HG02852 (cell line): Measurements from ENCODE around the gene KAZALD1.
A peak's percentile ranks its signal among the peaks of the same experiment; 100 is the strongest.
"Not testable (repeated sequence)": the region's sequence is repeated elsewhere in the genome, so short reads cannot be mapped to it uniquely, and the experiment has no call there.

Experiments
- ATAC-seq: cut with Tn5 transposase; IDR thresholded peaks from one replicate; pipeline ENCODE4 v1.9.1; 2021; ENCODE audit warnings: mild to moderate bottlenecking, moderate library complexity; ENCODE audit not compliant: unreplicated experiment

KAZALD1 gene

DNA sequence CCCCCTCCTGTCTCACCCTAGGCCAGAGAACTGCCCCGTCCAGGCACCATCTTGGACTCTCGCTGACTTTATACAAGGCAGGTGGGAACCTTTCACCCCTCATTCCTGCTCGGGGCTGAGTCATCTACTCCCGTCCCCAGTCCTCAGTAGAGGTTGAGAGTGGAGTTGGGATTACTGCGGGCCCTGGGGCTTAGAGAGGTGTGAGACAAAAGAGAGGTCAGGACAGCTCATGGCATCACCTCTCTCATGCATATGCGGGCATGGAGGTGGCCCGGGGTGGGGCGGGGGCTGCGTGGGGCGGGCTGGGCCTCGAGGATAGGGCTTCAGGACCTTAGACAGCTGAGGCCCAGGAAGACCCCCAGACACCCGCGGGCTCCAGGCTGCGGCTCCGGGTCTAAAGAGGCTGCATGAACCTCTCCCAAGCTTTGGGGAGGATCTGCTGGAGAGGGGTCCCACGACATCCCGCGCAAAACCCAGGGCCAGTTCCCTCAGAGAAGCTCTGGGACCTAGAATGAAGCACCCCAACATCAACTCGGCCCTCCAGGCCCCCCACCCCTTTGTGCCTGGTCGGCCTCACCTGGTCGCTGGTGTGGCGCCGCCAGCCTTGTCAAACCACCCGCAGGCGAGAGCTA, 31.2 kb upstream of the KAZALD1 start:
- no peak for ATAC-seq

DNA sequence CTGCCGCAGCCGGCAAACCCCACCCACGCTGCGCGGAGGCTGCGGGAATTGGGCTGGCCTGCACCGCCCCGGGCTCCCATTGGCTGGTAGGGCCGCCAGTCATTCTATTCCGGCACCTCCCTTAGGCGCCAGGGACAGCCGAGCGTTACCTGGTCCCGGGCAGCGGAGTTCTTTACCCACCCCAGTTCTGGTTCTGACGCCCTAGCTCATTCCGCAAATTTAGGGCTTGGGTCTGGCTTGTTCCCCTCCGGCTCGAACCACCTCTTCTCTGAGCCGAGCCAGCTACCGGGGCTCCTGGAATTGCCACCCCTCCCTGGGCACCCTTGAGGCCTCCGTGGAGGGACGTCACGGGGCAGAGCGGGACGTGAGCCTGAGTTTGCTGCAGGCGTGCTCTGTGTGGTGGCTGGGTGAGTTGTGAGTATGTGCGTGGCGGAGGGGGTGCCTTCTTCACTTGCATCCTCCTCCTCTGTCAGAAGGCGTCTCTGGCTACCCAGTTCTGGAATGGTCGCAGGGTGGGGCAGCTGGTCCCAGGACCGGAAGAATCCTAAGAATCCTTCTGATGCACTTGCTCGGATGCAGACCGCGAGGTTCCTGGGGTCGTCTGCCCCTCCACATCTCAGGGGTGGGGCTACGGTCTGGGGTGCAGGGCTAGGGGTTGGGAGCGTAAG, 30.5 kb upstream of the KAZALD1 start, which contains the start of the genes PDZD7 and SFXN3:
Gene PDZD7, minus strand, starts transcription at position 2 of the 668 bp plus-strand sequence. CDS start 910 bp downstream, outside the sequence.
Gene SFXN3, plus strand, starts transcription at position 107 of the 668 bp plus-strand sequence. CDS start 3,461 bp downstream, outside the sequence.
- peak; percentile 91 for ATAC-seq

DNA sequence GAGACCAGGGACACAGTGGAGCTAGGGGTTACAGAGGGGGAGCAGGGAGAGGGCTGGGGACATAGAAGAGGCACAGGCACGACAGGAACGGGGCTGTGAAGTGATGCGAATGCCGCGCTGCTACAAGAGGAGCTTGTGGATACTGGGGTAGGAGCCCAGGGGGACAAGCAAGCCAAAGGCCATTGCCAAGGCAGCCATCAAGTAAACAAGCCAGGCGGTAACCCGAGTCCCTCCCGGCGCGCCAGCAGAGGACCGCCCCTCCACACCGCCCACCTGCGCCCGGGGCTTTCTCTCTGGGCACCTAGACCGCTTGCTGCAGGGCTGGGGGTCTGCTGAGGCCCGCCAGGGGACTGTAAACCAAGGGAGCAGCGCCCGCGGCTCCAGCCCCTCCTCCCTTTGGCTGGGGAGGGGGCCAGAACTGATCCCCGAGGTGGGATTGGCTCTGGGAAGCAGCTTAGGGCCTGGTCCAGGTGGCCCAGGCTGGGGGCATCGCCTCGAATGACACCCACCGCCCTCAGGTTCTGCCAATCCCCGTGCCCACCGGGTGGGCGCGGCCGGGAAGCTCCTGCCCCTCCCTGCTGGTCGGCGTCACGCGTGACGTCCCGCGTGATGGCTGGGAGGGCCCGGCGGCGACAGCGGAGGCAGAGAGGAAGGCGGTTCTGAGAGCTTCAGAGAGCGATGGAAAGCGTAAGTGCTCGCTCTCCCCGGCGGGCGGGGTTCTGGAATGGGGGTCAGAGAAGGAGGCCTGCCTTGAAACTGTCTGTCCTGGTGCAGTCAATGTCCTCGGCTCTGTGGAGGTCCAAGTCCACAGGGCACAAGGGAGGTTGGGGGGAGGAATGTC, 29.8 kb upstream of the KAZALD1 start:
- ATAC-seq: peak; percentile 36

- peak; percentile 3 for ATAC-seq
Measured at GRCh38 chr10:101032637-101033224, 29.1 kb upstream of the KAZALD1 start.

GRCh38 chr10:101033276-101033675, 28.5 kb upstream of the KAZALD1 start:
- no peak for ATAC-seq

DNA sequence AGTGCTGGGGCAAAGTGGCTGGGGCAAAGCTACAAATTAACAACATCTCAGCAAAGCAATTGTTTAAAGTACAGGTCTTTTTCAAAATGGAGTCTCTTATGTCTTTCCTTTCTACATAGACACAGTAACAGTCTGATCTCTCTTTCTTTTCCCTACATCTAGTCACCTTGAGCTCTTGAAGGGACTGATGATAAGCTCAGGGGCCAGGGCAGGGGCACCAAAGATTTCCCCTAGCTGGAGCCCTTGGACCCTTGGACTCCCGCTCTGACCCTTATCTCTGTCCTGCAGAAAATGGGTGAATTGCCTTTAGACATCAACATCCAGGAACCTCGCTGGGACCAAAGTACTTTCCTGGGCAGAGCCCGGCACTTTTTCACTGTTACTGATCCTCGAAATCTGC, 27.4 kb upstream of the KAZALD1 start:
- not testable (repeated sequence) for ATAC-seq

GRCh38 chr10:101035314-101035713, 26.5 kb upstream of the KAZALD1 start:
- ATAC-seq: no peak

GRCh38 chr10:101035916-101036702, 25.7 kb upstream of the KAZALD1 start:
- no peak for ATAC-seq

- no peak for ATAC-seq
Measured at GRCh38 chr10:101036726-101037125, 25.1 kb upstream of the KAZALD1 start.

DNA sequence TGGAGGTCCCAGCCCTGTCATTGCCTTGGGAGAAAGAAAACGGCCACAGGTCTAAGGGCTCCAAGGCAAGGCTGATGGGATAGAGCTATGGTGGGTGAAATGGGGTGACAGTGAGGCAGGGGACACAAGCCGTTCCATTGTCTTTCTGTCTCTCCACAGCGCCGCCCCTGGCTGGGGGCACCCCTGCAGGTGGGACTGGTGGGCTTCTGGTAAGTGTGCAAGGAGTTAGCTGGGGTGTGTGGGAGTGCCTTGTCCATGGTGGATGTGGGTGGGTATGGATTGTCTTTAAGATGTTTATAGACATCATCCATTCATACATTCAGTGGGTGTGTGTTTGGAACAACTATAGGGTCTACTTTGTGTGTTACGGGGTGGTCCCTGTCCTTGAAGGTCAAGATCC, 23.3 kb upstream of the KAZALD1 start:
- ATAC-seq: no peak

DNA sequence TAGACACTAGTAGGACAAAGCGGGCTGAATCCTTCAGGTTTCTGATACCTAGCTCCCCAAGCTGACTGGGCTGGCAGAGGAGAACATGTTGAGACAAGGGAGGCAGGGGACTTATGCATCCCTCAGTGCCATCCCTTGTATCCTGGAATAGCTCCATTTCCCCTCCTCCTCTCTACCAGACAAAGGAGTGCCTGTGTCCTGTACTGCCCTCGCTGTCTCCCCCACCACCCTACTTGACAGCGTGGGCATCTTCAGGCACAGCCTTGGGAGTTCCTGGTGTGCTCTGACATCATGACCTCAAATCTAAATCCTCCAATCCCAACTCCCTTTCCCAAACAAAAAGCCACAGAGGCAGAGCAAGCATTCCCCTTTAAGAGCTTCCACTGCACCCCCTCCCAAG, 21.7 kb upstream of the KAZALD1 start:
- ATAC-seq: no peak

DNA sequence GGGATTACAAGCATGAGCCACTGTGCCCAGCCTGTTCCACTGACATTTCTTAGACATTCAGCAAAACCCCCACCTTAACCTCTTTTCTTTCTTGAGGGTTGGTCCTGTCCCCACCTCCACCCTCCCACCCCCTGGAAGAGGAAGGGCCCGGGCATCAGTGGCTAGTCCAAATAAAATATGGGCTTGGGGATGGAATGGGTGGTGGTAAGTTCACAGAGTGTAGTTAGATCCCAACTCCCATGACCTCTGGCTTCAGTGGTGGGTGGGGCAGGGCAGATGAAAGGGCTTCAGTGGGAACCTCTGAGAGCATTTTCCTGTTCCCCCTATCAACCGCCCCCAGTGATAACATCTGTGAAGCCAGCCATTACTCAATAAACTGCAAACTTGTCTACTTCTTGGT, 20.9 kb upstream of the KAZALD1 start:
- ATAC-seq: no peak

- ATAC-seq: peak; percentile 65
Measured at GRCh38 chr10:101041252-101041761, 20.5 kb upstream of the KAZALD1 start.

- no peak for ATAC-seq
Measured at GRCh38 chr10:101042118-101042517, 19.7 kb upstream of the KAZALD1 start.

GRCh38 chr10:101042667-101043362, 19.0 kb upstream of the KAZALD1 start:
- ATAC-seq: peak; percentile 96

- ATAC-seq: no peak
Measured at GRCh38 chr10:101043363-101043707, 18.5 kb upstream of the KAZALD1 start.

DNA sequence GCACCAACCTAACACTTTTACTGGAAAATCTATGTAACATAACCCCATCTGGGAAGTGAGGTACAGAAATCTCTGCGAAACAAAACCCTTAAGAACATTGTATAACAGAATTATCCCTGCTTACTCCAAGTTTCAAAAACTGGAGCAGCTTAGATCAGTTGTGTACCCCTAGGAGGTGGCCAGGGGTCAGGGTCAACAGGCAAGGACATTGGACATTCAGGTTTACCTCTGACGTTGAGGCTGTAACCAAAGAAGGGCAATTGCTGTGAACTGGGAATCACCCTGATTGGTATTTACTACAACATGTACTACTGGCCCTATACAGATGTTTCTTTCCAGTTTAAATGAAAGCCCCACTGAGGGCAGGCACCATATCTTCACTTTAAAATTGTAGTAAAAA, 17.7 kb upstream of the KAZALD1 start:
- ATAC-seq: no peak

DNA sequence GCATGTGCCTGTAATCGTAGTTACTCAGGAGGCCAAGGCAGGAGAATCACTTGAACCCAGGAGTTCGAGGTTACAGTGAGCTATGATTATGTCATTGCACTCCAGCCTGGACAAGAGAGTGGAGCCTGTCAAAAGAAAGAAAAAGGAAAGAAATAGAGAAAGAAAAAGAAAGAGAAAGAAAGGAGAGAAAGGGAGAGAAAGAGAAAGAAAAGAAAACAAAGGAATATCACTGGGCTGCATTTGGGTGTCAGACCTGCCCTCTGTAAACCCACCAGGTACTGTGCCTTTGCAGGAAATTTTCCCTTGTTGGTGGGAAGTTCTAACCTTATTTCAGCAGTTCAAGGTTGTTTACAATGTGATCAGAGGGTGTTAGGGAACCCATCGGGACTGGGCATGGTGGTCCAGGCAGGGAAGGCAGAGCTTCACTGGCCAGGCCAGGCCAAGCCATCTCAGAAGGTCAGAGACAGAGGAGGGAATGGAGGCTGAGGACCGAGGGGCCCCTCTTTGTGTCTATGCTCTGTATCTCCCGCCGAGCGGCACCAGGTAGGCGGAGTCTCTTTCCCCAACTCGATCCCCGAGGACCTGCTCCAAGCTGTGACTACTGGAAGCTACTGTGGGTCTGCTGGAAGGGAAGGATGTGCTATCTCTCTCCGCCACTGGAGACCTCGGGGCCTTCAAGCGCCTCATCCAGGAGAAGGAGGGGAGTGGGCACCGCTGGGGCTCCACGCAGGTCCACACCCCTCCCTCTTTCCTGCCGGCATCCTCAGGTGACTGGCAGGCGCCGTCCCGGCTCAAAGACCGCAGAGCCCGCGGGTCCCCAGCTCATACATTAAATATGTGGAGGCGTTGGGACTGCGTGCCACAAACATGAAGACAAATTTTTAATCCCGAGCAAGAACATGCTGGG, 15.2 kb upstream of the KAZALD1 start:
- ATAC-seq: no peak

DNA sequence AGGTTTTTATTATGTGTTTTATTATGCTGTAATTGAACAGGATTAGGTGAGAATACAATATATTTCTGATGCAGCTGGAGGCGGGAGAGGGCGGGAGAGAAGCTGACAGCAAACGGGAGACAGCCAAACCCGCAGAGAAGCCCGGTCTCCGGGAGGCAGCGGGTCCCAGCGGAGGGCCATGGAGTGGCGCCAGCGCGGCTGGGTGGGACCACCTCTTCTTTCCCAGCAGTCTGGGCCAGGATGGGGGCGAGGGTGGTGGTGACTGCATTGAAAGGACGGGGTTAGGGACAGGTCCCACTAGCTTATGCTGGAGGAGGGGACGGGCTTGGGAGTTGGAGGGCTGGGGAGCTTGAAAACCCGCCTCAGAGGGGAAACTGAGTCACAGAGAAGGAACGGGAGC, 14.5 kb upstream of the KAZALD1 start:
- no peak for ATAC-seq
